Activated CD4-positive, alpha-beta T cell treated with anti-CD3 and anti-CD28 coated beads for 36 hours (primary cell): Measurements from ENCODE around the gene TANGO6. TPM values are rescaled to one million over a fixed set of nuclear protein-coding genes. Genes with fewer than 3 reads are reported as not detected.

Experiments used
- ATAC-seq: fragments of 200-7000 bp; cut with Tn5 transposase; one replicate; pipeline ENCODE4 v1.10.0; 2021; ENCODE audit warnings: mild to moderate bottlenecking, moderate library complexity
- CTCF ChIA-PET: fragments of 350-600 bp; sonication (Branson Sonifier 250); formaldehyde crosslinking; loops from one replicate; lab custom pipeline; 2021; ENCODE audit warnings: antibody characterized with exemption; lab: Charles Lee
- POLR2A ChIA-PET: fragments of 350-600 bp; sonication (Branson Sonifier 250); formaldehyde crosslinking; loops from one replicate; lab custom pipeline; 2021; ENCODE audit warnings: antibody characterized with exemption, inconsistent platforms; lab: Charles Lee
- DNase-seq: peaks from one replicate; pipeline ENCODE4 v3.0.0-alpha.2; 2020
- H3K27ac Mint-ChIP-seq: one replicate; pipeline ENCODE4 v1.8.0; 2021; ENCODE audit warnings: mixed read lengths
- H3K27me3 Mint-ChIP-seq: one replicate; pipeline ENCODE4 v1.8.0; 2021; ENCODE audit warnings: mixed read lengths
- H3K36me3 Mint-ChIP-seq: one replicate; pipeline ENCODE4 v1.8.0; 2021; ENCODE audit warnings: low read depth, mixed read lengths
- H3K4me1 Mint-ChIP-seq: one replicate; pipeline ENCODE4 v1.8.0; 2021; ENCODE audit warnings: mixed read lengths
- H3K4me3 Mint-ChIP-seq: one replicate; pipeline ENCODE4 v1.8.0; 2021; ENCODE audit warnings: mild to moderate bottlenecking, moderate library complexity, mixed read lengths
- H3K9me3 Mint-ChIP-seq: one replicate; pipeline ENCODE4 v1.8.0; 2021; ENCODE audit warnings: low read depth, mixed read lengths
- intact Hi-C, 2 experiments: fragments of 100-400 bp; cut with DNase I in 1 of 2; cut with micrococcal nuclease in 1 of 2; formaldehyde crosslinking; loops; one replicate each; pipeline versions ENCODE4 v1.14.2 to v1.15.1; 2022 to 2024; cut with DNase I, micrococcal nuclease
- total RNA-seq, 2 experiments: library from RNA; stranded (reverse); gene quantifications; one replicate each; pipeline ENCODE4 v1.2.3, GENCODE V29; 2021

The TANGO6 gene
- total RNA-seq, 2 experiments from 2014 or later: 29.7 to 31.2 TPM

GRCh38 chr16:68936736-68937631, 93.7 kb downstream of the TANGO6 start:
- ATAC-seq (no peak), DNase-seq (no peak)
- H3K4me1 Mint-ChIP-seq: no peaks in the 10 kb centered on the region
- no peak overlapping the region for H3K4me3 Mint-ChIP-seq
- H3K27ac Mint-ChIP-seq: no peak overlapping the region
- peaks cover 25% of the 10 kb centered on the region for H3K36me3 Mint-ChIP-seq
- ChIA-PET POLR2A (no interaction called here), CTCF (no interaction called here)
- intact Hi-C loops: no loop called here
- H3K27me3 Mint-ChIP-seq: no peaks in the 10 kb centered on the region
- H3K9me3 Mint-ChIP-seq: no peaks in the 10 kb centered on the region

DNA sequence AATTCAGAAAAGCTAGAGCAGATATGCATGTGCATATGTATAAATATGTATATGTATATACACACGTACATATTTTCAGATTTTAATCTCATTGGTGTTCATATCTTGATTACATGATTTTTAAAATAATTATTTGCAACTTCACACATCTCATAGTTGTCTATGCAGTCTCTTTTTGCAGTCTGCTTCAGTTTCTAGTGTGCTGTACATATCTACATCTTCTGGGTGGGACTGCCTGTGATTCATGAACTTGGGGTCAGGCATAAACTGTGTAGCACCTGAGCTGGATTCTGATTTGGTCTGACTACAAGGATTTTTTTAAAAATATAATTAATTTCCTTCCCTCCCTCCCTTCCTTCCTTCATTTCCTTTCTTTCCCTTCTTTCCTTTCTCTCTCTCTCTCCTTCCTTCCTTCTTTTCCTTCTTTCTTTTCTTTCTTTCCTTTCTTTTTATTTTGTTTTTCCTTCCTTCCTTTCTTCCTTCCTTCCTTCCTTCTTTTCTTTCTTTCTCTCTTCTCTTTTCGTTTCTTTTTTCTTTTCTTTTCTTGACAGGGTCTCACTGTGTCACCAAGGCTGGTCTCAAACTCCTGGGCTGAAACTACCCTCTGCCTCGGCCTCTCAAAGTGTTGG, 96.5 kb downstream of the TANGO6 start:
- no peak overlapping the region for H3K27ac Mint-ChIP-seq
- ATAC-seq (no peak), DNase-seq (no peak)
- peaks cover 8% of the 10 kb centered on the region for H3K9me3 Mint-ChIP-seq
- H3K27me3 Mint-ChIP-seq: no peaks in the 10 kb centered on the region
- ChIA-PET CTCF (interaction anchor here (1.2 kb wide), 1 partner anchor 184 kb away, joined by 7 read pairs; no protein-coding TSS in a partner anchor), POLR2A (no interaction called here)
- H3K36me3 Mint-ChIP-seq: peaks cover 37% of the 10 kb centered on the region
- no peak overlapping the region for H3K4me3 Mint-ChIP-seq
- intact Hi-C loops: no loop called here
- H3K4me1 Mint-ChIP-seq: no peaks in the 10 kb centered on the region

DNA sequence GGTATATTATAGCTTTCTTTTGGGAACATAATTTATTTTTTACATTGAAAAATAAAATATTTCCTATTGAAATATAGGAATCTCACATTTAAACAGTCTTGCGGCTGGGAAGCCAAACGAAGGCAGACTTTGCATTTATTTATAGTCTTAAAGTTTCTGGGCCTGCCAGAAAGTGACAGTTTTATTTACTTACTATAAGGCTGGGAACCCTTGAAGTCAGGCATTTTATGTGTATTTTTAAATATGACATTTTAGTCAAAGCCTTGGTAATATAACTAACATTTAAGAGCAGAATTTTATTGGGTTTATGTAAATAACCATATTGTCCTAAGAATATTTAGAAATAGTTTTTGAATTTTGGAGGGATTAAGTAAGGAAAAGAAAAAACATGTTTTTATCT, 97.5 kb downstream of the TANGO6 start:
- intact Hi-C loops: no loop called here
- peaks cover 44% of the 10 kb centered on the region for H3K36me3 Mint-ChIP-seq
- POLR2A ChIA-PET: no interaction called here
- H3K4me1 Mint-ChIP-seq: no peaks in the 10 kb centered on the region
- DNase-seq: no peak
- no peak for ATAC-seq
- peaks cover 8% of the 10 kb centered on the region for H3K9me3 Mint-ChIP-seq
- H3K27me3 Mint-ChIP-seq: no peaks in the 10 kb centered on the region
- CTCF ChIA-PET: interaction anchor here (0.9 kb wide), 1 partner anchor 113 kb away, joined by 3 read pairs; no protein-coding TSS in a partner anchor
- no peak overlapping the region for H3K27ac Mint-ChIP-seq
- no peak overlapping the region for H3K4me3 Mint-ChIP-seq

DNA sequence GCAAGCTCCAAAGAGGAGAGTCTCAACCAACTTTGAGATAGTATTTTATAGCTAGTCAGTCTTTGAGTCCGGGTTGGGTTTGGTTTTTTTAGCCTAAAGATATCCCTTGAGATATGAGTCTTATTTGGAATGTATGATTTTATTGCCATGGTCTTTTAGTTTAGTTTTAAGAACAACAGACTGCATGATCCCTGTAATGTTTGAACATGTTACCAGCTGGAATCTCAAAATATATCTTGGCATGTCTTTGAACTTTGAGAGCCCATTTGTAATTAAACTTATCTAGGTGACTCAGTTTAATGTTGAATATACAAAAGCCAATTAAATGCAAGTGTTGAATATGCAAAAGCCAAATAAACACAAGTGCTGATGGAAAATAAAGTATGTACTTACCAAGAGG, 100.6 kb downstream of the TANGO6 start:
- DNase-seq: no peak
- peaks cover 31% of the 10 kb centered on the region for H3K36me3 Mint-ChIP-seq
- H3K27me3 Mint-ChIP-seq: no peaks in the 10 kb centered on the region
- H3K4me3 Mint-ChIP-seq: no peak overlapping the region
- no peak overlapping the region for H3K27ac Mint-ChIP-seq
- ChIA-PET POLR2A (no interaction called here), CTCF (no interaction called here)
- H3K4me1 Mint-ChIP-seq: no peaks in the 10 kb centered on the region
- H3K9me3 Mint-ChIP-seq: peaks cover 8% of the 10 kb centered on the region
- intact Hi-C loops: no loop called here
- no peak for ATAC-seq

GRCh38 chr16:68948230-68948910, 105.0 kb downstream of the TANGO6 start:
- intact Hi-C loops: no loop called here
- no peaks in the 10 kb centered on the region for H3K4me1 Mint-ChIP-seq

DNA sequence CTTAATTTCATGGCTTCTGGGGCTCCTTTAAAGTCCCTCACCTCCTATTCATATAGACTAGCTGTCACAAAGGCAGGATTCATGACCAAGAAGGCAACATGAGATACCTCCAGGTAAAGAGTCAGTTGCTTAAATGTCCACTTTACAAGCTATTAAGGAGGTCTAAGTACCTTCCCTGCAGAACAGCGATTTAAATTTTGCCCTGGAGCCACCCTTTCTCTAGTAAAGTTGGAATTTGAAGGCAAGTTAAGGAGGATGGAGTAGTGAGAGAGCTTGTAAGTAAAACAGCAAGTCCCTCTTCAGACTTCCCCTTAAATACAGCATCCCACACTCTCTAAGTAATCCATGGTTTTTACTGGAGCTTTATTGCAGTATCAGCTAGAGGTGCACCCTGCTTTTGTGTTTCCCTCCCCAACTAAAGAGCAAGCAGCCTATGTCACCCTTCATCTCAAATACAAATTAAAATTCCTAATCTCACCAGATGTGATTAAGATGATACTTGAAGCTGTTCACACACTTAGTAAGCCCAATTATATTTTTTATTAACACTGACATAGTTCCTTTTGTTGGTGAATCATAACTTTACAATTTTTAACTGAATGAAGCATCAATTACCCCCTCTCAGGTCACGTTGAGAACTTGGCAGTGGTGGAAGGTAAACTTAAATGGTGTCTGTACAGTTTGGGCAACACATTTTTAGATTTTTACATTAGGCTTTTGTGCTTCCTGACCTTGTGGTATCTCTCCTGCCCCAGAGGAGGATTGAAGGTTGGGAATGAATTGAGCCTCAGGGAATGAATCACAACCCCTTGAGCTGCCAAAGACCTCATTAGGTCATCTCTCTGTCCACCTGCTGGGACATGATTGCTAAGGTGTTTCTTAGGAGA, 108.9 kb downstream of the TANGO6 start:
- H3K27ac Mint-ChIP-seq: no peak overlapping the region
- peaks cover 4% of the 10 kb centered on the region for H3K36me3 Mint-ChIP-seq
- H3K4me1 Mint-ChIP-seq: no peaks in the 10 kb centered on the region
- no peak for DNase-seq
- no peak overlapping the region for H3K4me3 Mint-ChIP-seq
- intact Hi-C loops: no loop called here
- H3K27me3 Mint-ChIP-seq: no peaks in the 10 kb centered on the region
- ATAC-seq: no peak
- ChIA-PET POLR2A (no interaction called here), CTCF (interaction anchor here (1.4 kb wide), 1 partner anchor 10 kb away, joined by 6 read pairs; no protein-coding TSS in a partner anchor)
- no peaks in the 10 kb centered on the region for H3K9me3 Mint-ChIP-seq

More at GRCh38 chr16:68948230-68948910, 105.0 kb downstream of the TANGO6 start:
- peaks cover 25% of the 10 kb centered on the region for H3K36me3 Mint-ChIP-seq
- no peak overlapping the region for H3K4me3 Mint-ChIP-seq
- ChIA-PET POLR2A (no interaction called here), CTCF (no interaction called here)
- DNase-seq: no peak
- H3K27me3 Mint-ChIP-seq: no peaks in the 10 kb centered on the region
- ATAC-seq: no peak
- H3K27ac Mint-ChIP-seq: no peak overlapping the region
- H3K9me3 Mint-ChIP-seq: peaks cover 8% of the 10 kb centered on the region

GRCh38 chr16:68954911-68955635, 111.7 kb downstream of the TANGO6 start:
- CTCF ChIA-PET: no interaction called here
- Mint-ChIP-seq H3K27ac (no peak overlapping the region), H3K27me3 (no peaks in the 10 kb centered on the region), H3K36me3 (no peaks in the 10 kb centered on the region), H3K4me1 (no peaks in the 10 kb centered on the region), H3K4me3 (no peak overlapping the region), H3K9me3 (no peaks in the 10 kb centered on the region)
- POLR2A ChIA-PET: no interaction called here
- intact Hi-C loops: no loop called here
- no peak for DNase-seq
- ATAC-seq: no peak

GRCh38 chr16:68960910-68961309, 117.6 kb downstream of the TANGO6 start:
- H3K27ac Mint-ChIP-seq: no peak overlapping the region
- H3K4me1 Mint-ChIP-seq: no peaks in the 10 kb centered on the region
- POLR2A ChIA-PET: no interaction called here
- no peak overlapping the region for H3K4me3 Mint-ChIP-seq
- H3K36me3 Mint-ChIP-seq: peaks cover 8% of the 10 kb centered on the region
- H3K9me3 Mint-ChIP-seq: no peaks in the 10 kb centered on the region
- CTCF ChIA-PET: no interaction called here
- H3K27me3 Mint-ChIP-seq: no peaks in the 10 kb centered on the region
- DNase-seq (no peak), ATAC-seq (no peak)
- intact Hi-C loops: no loop called here

DNA sequence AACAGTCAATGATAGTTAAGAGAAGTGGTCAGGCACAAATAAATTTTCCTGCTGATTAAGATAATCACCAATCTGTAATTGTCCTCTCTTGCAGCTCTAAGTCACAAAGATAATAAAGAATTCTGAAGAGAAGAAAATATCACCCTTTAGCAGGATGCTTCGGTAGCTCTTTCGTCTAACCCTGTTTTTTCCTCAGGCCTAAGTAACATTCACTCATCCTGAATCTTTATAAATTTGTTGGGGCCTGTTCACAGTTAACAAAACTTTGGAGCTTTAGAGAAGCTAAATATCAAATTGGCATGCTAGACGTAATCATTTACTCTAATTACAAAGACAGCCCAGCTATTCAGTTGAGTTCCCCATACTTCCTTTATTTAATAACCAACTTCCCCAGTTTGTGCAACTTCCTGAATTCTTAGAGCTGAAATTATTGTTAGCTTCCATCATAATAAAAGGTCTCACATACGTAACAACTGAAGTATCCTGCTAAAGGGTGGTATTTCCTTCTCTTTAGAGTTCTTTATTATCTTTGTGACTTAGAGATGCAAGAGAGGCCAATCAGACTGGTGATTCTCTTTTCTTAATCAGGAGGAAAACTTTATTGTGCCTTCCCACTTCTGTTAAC, 118.6 kb downstream of the TANGO6 start:
- CTCF ChIA-PET: interaction anchor here (0.8 kb wide), 1 partner anchor 371 kb away, joined by 3 read pairs; no protein-coding TSS in a partner anchor
- Mint-ChIP-seq H3K4me3 (no peak overlapping the region), H3K9me3 (no peaks in the 10 kb centered on the region), H3K27me3 (no peaks in the 10 kb centered on the region), H3K4me1 (no peaks in the 10 kb centered on the region), H3K27ac (no peak overlapping the region), H3K36me3 (peaks cover 8% of the 10 kb centered on the region)
- no peak for ATAC-seq
- POLR2A ChIA-PET: no interaction called here
- intact Hi-C loops: no loop called here
- no peak for DNase-seq

GRCh38 chr16:68969338-68969737, 126.0 kb downstream of the TANGO6 start:
- CTCF ChIA-PET: interaction anchor here (0.6 kb wide), 1 partner anchor 161 kb away, joined by 3 read pairs; no protein-coding TSS in a partner anchor

More at GRCh38 chr16:68969338-68969737, 126.0 kb downstream of the TANGO6 start:
- H3K4me1 Mint-ChIP-seq: peaks cover 2% of the 10 kb centered on the region
- H3K36me3 Mint-ChIP-seq: peaks cover 9% of the 10 kb centered on the region
- intact Hi-C loops: no loop called here
- no peak overlapping the region for H3K4me3 Mint-ChIP-seq
- H3K27ac Mint-ChIP-seq: no peak overlapping the region
- ATAC-seq: no peak
- no peaks in the 10 kb centered on the region for H3K27me3 Mint-ChIP-seq
- POLR2A ChIA-PET: no interaction called here
- DNase-seq: no peak
- H3K9me3 Mint-ChIP-seq: no peaks in the 10 kb centered on the region
